Gastrocnemius medialis (tissue), 4 donors: ENCODE data around the gene OR2C3. TPM values are rescaled to one million over a fixed set of nuclear protein-coding genes. Genes with fewer than 3 reads are reported as not detected.

Source experiments
- ATAC-seq, 2 donors: fragments of 150-250 bp; one replicate each; pipeline ENCODE4 v1.9.1; 2016
- DNase-seq, 2 donors: peaks; one replicate each; pipeline ENCODE4 v3.0.0-alpha.2; 2019
- H3K27ac ChIP-seq, 4 donors: fragments of 200-600 bp; sonication (generic); 1 replicate in 1 of 4; 2 replicates in 3 of 4; pipeline ENCODE4 v1.5.1; 2016 to 2018; ENCODE audit warnings: mild to moderate bottlenecking in 2 of 4, moderate library complexity in 1 of 4
- H3K27me3 ChIP-seq, 3 donors: fragments of 200-600 bp; sonication (generic) in 2 of 3; 1 replicate in 1 of 3; 2 replicates in 2 of 3; pipeline versions ENCODE4 v1.5.1 to v1.6.0; 2016 to 2019; ENCODE audit warnings: mild to moderate bottlenecking in 1 of 3, moderate library complexity in 1 of 3
- H3K36me3 ChIP-seq, 2 donors: fragments of 200-600 bp; sonication (generic) in 1 of 2; one replicate each; pipeline ENCODE4 v1.5.1; 2017 to 2018
- H3K4me1 ChIP-seq, 2 donors: fragments of 200-600 bp; sonication (generic) in 1 of 2; one replicate each; pipeline ENCODE4 v1.5.1; 2016 to 2017; ENCODE audit warnings: mild to moderate bottlenecking in 2 of 2
- H3K4me3 ChIP-seq, 4 donors: fragments of 200-600 bp; sonication (generic) in 3 of 4; 1 replicate in 1 of 4; 2 replicates in 3 of 4; pipeline ENCODE4 v1.5.1; 2016 to 2019; ENCODE audit warnings: mild to moderate bottlenecking in 2 of 4
- H3K9me3 ChIP-seq, 3 donors: fragments of 200-600 bp; sonication (generic) in 2 of 3; 1 replicate in 1 of 3; 2 replicates in 2 of 3; pipeline ENCODE4 v1.5.1; 2016 to 2019
- CTCF ChIP-seq, 5 experiments: fragments of 450-650 bp in 3 of 5; fragments of 200-600 bp in 2 of 5; sonication (generic) in 2 of 5; IDR thresholded peaks in 4 of 5; conservative IDR thresholded peaks in 1 of 5; 1 replicate in 4 of 5; 2 replicates in 1 of 5; pipeline ENCODE4 v1.5.1; 2016 to 2019; ENCODE audit warnings: antibody characterized with exemption in 5 of 5, mild to moderate bottlenecking in 3 of 5, moderate library complexity in 3 of 5
- POLR2A ChIP-seq, 2 donors: fragments of 450-650 bp; IDR thresholded peaks; one replicate each; pipeline ENCODE4 v1.6.1; 2017; ENCODE audit warnings: antibody characterized with exemption in 2 of 2, mild to moderate bottlenecking in 2 of 2, moderate library complexity in 2 of 2
- in situ Hi-C, 4 donors: fragments of 200-750 bp; cut with MboI; loops; one replicate each; pipeline versions ENCODE4 v1.15.0 to v1.8.0; 2017; ENCODE audit warnings: low sequenced_read_pairs in 4 of 4
- intact Hi-C: fragments of 100-400 bp; cut with DNase I; formaldehyde crosslinking; loops from one replicate; pipeline ENCODE4 v1.15.1; 2023; ENCODE audit warnings: low total_unique reads
- total RNA-seq, 4 donors: library from RNA; depleted of rRNA; stranded (reverse); fragments of >200 nt; gene quantifications; one replicate each; pipeline versions ENCODE4 v1.1.0 to v1.2.3, GENCODE V29; 2016

The OR2C3 gene
- total RNA-seq, 4 donors from 2014 or later, result not detected

- intact Hi-C loops, result no loop called here
- Histone ChIP-seq H3K27ac (no peak overlapping the region), H3K4me1 (no peaks in the 10 kb centered on the region), H3K4me3 (no peak overlapping the region), H3K9me3 (no peaks in the 10 kb centered on the region), H3K27me3 (no peaks in the 10 kb centered on the region), H3K36me3 (no peaks in the 10 kb centered on the region)
- DNase-seq (no peak), ATAC-seq (no peak)
- in situ Hi-C loops, result no loop called here
- TF ChIP-seq POLR2A (IDR thresholded peaks at IDR 0.05), result no peak
- no peak for TF ChIP-seq CTCF (IDR thresholded peaks at IDR 0.05 in 4 of 5, conservative IDR thresholded peaks at IDR 0.05 in 1 of 5)
Measured at GRCh38 chr1:247500865-247501264, 35.4 kb downstream of the OR2C3 start.

- intact Hi-C loops (no loop called here), in situ Hi-C loops (no loop called here)
Measured at GRCh38 chr1:247496581-247497285, 39.5 kb downstream of the OR2C3 start.

GRCh38 chr1:247494767-247495166 lies 41.5 kb downstream of the OR2C3 start:
- no peaks in the 10 kb centered on the region for H3K36me3 ChIP-seq
- intact Hi-C loops, result no loop called here
- no peak overlapping the region for H3K4me3 ChIP-seq
- H3K9me3 ChIP-seq, result no peaks in the 10 kb centered on the region
- no peaks in the 10 kb centered on the region for H3K27me3 ChIP-seq
- in situ Hi-C loops, result no loop called here
- no peaks in the 10 kb centered on the region for H3K4me1 ChIP-seq
- DNase-seq, result no peak
- TF ChIP-seq POLR2A (IDR thresholded peaks at IDR 0.05), result no peak
- H3K27ac ChIP-seq, result no peak overlapping the region
- no peak for ATAC-seq

More at GRCh38 chr1:247496581-247497285, 39.5 kb downstream of the OR2C3 start:
- Histone ChIP-seq H3K27ac (no peak overlapping the region), H3K4me3 (no peak overlapping the region), H3K4me1 (no peaks in the 10 kb centered on the region), H3K27me3 (no peaks in the 10 kb centered on the region), H3K9me3 (no peaks in the 10 kb centered on the region), H3K36me3 (no peaks in the 10 kb centered on the region)
- DNase-seq, result no peak
- TF ChIP-seq CTCF (IDR thresholded peaks at IDR 0.05 in 4 of 5, conservative IDR thresholded peaks at IDR 0.05 in 1 of 5) (no peak), POLR2A (IDR thresholded peaks at IDR 0.05) (no peak)
- no peak for ATAC-seq

GRCh38 chr1:247493106-247493505 lies 43.1 kb downstream of the OR2C3 start:
- DNase-seq, result no peak
- peaks cover 0 to 3% (median 0%) of the 10 kb centered on the region in 3 donors for H3K27me3 ChIP-seq
- in situ Hi-C loops, result no loop called here
- H3K4me3 ChIP-seq, result no peak overlapping the region
- ATAC-seq, result no peak
- H3K27ac ChIP-seq, result no peak overlapping the region
- no peak for TF ChIP-seq POLR2A (IDR thresholded peaks at IDR 0.05)
- TF ChIP-seq CTCF (IDR thresholded peaks at IDR 0.05 in 4 of 5, conservative IDR thresholded peaks at IDR 0.05 in 1 of 5), result no peak
- H3K36me3 ChIP-seq, result no peaks in the 10 kb centered on the region
- intact Hi-C loops, result no loop called here
- no peaks in the 10 kb centered on the region for H3K9me3 ChIP-seq
- no peaks in the 10 kb centered on the region for H3K4me1 ChIP-seq

GRCh38 chr1:247491328-247491727 lies 44.9 kb downstream of the OR2C3 start:
- no peaks in the 10 kb centered on the region for H3K4me1 ChIP-seq
- TF ChIP-seq POLR2A (IDR thresholded peaks at IDR 0.05) (no peak), CTCF (IDR thresholded peaks at IDR 0.05 in 4 of 5, conservative IDR thresholded peaks at IDR 0.05 in 1 of 5) (no peak)
- DNase-seq (no peak), ATAC-seq (no peak)
- peaks cover 0 to 3% (median 0%) of the 10 kb centered on the region in 3 donors for H3K27me3 ChIP-seq
- H3K9me3 ChIP-seq, result no peaks in the 10 kb centered on the region
- intact Hi-C loops (no loop called here), in situ Hi-C loops (no loop called here)
- H3K27ac ChIP-seq, result no peak overlapping the region
- H3K4me3 ChIP-seq, result no peak overlapping the region
- H3K36me3 ChIP-seq, result no peaks in the 10 kb centered on the region
